ENCODE data around the gene PTPN14.
A peak's percentile ranks its signal among the peaks of the same experiment; 100 is the strongest.
"Not testable (repeated sequence)": the region's sequence is repeated elsewhere in the genome, so short reads cannot be mapped to it uniquely, and the experiment has no call there.

Gene PTPN14

GRCh38 chr1:214551436-214552173, at the start of gene PTPN14:
Gene PTPN14 (minus strand): TSS chr1:214551602. CDS start chr1:214464803, 86,799 bp downstream.
- DNase-seq (ENCODE audit: low spot score): peak; percentile 93

- DNase-seq (ENCODE audit: low spot score): no peak
Measured at GRCh38 chr1:214593158-214593557, 41.8 kb upstream of the PTPN14 start.

GRCh38 chr1:214591918-214592317, 40.5 kb upstream of the PTPN14 start:
- not testable (repeated sequence) for DNase-seq (ENCODE audit: low spot score)

- DNase-seq (ENCODE audit: low spot score): no peak
Measured at GRCh38 chr1:214590696-214591095, 39.3 kb upstream of the PTPN14 start.

- DNase-seq (ENCODE audit: low spot score): no peak
Measured at GRCh38 chr1:214588963-214589597, 37.7 kb upstream of the PTPN14 start.

GRCh38 chr1:214587165-214587564, 35.8 kb upstream of the PTPN14 start:
- DNase-seq (ENCODE audit: low spot score): no peak

GRCh38 chr1:214586621-214587020, 35.2 kb upstream of the PTPN14 start:
- no peak for DNase-seq (ENCODE audit: low spot score)

GRCh38 chr1:214584805-214585766, 33.7 kb upstream of the PTPN14 start:
- no peak for DNase-seq (ENCODE audit: low spot score)

- DNase-seq (ENCODE audit: low spot score): no peak
Measured at GRCh38 chr1:214583824-214584554, 32.6 kb upstream of the PTPN14 start.

- DNase-seq (ENCODE audit: low spot score): no peak
Measured at GRCh38 chr1:214583113-214583512, 31.7 kb upstream of the PTPN14 start.

GRCh38 chr1:214582289-214582891, 31.0 kb upstream of the PTPN14 start:
- DNase-seq (ENCODE audit: low spot score): no peak

- no peak for DNase-seq (ENCODE audit: low spot score)
Measured at GRCh38 chr1:214581785-214582184, 30.4 kb upstream of the PTPN14 start.

- DNase-seq (ENCODE audit: low spot score): no peak
Measured at GRCh38 chr1:214579183-214579582, 27.8 kb upstream of the PTPN14 start.

GRCh38 chr1:214576120-214576519, 24.7 kb upstream of the PTPN14 start:
- not testable (repeated sequence) for DNase-seq (ENCODE audit: low spot score)

GRCh38 chr1:214574598-214575411, 23.4 kb upstream of the PTPN14 start:
- no peak for DNase-seq (ENCODE audit: low spot score)

- DNase-seq (ENCODE audit: low spot score): no peak
Measured at GRCh38 chr1:214573386-214574318, 22.2 kb upstream of the PTPN14 start.

GRCh38 chr1:214571281-214571680, 19.9 kb upstream of the PTPN14 start:
- DNase-seq (ENCODE audit: low spot score): no peak

- no peak for DNase-seq (ENCODE audit: low spot score)
Measured at GRCh38 chr1:214570442-214570841, 19.0 kb upstream of the PTPN14 start.

GRCh38 chr1:214569357-214570004, 18.1 kb upstream of the PTPN14 start:
- no peak for DNase-seq (ENCODE audit: low spot score)
